ENCODE measurements around the gene KIF27.
"Not testable (repeated sequence)": the region's sequence is repeated elsewhere in the genome, so short reads cannot be mapped to it uniquely, and the experiment has no call there.

Gene KIF27

GRCh38 chr9:83930881-83931280 lies 9.6 kb upstream of the KIF27 start:
- DNase-seq: no peak

GRCh38 chr9:83927591-83927990 lies 6.4 kb upstream of the KIF27 start:
- DNase-seq: no peak

- no peak for DNase-seq
These were observed 734 bp downstream of the KIF27 start for GRCh38 chr9:83920469-83920926.

GRCh38 chr9:83919111-83919510 lies 2.1 kb downstream of the KIF27 start:
- DNase-seq: no peak

GRCh38 chr9:83912194-83912593 lies 9.0 kb downstream of the KIF27 start:
- DNase-seq: peak; percentile 48

GRCh38 chr9:83906144-83906543 lies 15.1 kb downstream of the KIF27 start:
- DNase-seq: no peak

GRCh38 chr9:83900615-83901014 lies 20.6 kb downstream of the KIF27 start:
- not testable (repeated sequence) for DNase-seq

- not testable (repeated sequence) for DNase-seq
These were observed 26.9 kb downstream of the KIF27 start for GRCh38 chr9:83894301-83894700.

- not testable (repeated sequence) for DNase-seq
These were observed 34.7 kb downstream of the KIF27 start for GRCh38 chr9:83886498-83886897.

- not testable (repeated sequence) for DNase-seq
These were observed 35.5 kb downstream of the KIF27 start for GRCh38 chr9:83885559-83886240.

GRCh38 chr9:83881687-83882408 lies 39.4 kb downstream of the KIF27 start:
- DNase-seq: not testable (repeated sequence)

- DNase-seq: not testable (repeated sequence)
These were observed 45.7 kb downstream of the KIF27 start for GRCh38 chr9:83875559-83875958.

GRCh38 chr9:83849895-83850294 lies 71.3 kb downstream of the KIF27 start:
- not testable (repeated sequence) for DNase-seq

GRCh38 chr9:83837070-83837643 lies 84.1 kb downstream of the KIF27 start:
- not testable (repeated sequence) for DNase-seq

- not testable (repeated sequence) for DNase-seq
These were observed 90.7 kb downstream of the KIF27 start for GRCh38 chr9:83830426-83831071.

- not testable (repeated sequence) for DNase-seq
These were observed 96.1 kb downstream of the KIF27 start for GRCh38 chr9:83824986-83825623.

- peak; percentile 81 for DNase-seq
These were observed 103.6 kb downstream of the KIF27 start, which contains the start of gene GKAP1 for GRCh38 chr9:83817356-83818278. GKAP1 (minus strand) TSS chr9:83817769; CDS start chr9:83806517, 11,252 bp downstream.

GRCh38 chr9:83817011-83817355 lies 104.2 kb downstream of the KIF27 start:
- peak; percentile 21 for DNase-seq

- DNase-seq: not testable (repeated sequence)
These were observed 106.1 kb downstream of the KIF27 start for GRCh38 chr9:83815120-83815519.

- not testable (repeated sequence) for DNase-seq
These were observed 112.0 kb downstream of the KIF27 start for GRCh38 chr9:83809213-83809612.

- not testable (repeated sequence) for DNase-seq
These were observed 116.8 kb downstream of the KIF27 start for GRCh38 chr9:83804454-83804853.

- not testable (repeated sequence) for DNase-seq
These were observed 117.3 kb downstream of the KIF27 start for GRCh38 chr9:83803941-83804340.
